LoVo (cell line): ENCODE measurements around the gene APOL2.
A peak's percentile ranks its signal among the peaks of the same experiment; 100 is the strongest.
"Not testable (repeated sequence)": the region's sequence is repeated elsewhere in the genome, so short reads cannot be mapped to it uniquely, and the experiment has no call there.

Experiments
- DNase-seq: peaks from one replicate; pipeline ENCODE4 v3.0.0-alpha.2; 2016; ENCODE audit warnings: low spot score

The APOL2 gene

DNA sequence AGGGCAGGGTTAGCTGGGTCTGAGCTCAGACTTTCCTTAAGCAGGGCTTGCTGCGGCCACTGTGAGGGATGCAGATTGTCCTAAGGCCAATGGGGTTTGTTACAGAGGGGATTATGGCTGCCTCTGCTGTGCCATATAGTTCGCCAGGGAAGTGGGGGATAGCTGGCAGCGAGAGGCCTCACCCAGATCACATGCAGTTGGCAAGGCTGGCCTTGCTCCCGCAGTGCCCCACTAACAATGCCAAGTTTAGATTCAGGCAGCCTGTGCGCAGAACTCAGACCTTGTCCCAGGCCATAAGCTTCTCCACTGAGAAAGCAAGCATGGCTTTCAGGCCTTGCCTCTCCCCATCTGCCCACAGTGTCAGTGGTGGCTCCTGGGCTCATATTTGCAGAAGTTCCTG is 4.7 kb upstream of the APOL2 start:
- no peak for DNase-seq

DNA sequence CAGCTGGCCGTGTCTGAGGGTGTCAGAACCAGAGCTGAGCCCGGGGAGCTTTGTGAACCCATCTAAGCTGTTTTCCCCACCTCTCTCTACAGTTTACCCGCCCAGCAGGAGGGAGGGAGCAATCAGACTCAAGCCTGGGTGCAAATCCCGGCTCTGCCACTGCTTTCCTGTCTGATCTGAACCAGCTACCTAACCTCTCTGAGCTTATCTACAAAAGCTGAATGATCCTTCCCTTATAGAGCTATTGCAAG is 252 bp downstream of the APOL2 start:
- no peak for DNase-seq

DNA sequence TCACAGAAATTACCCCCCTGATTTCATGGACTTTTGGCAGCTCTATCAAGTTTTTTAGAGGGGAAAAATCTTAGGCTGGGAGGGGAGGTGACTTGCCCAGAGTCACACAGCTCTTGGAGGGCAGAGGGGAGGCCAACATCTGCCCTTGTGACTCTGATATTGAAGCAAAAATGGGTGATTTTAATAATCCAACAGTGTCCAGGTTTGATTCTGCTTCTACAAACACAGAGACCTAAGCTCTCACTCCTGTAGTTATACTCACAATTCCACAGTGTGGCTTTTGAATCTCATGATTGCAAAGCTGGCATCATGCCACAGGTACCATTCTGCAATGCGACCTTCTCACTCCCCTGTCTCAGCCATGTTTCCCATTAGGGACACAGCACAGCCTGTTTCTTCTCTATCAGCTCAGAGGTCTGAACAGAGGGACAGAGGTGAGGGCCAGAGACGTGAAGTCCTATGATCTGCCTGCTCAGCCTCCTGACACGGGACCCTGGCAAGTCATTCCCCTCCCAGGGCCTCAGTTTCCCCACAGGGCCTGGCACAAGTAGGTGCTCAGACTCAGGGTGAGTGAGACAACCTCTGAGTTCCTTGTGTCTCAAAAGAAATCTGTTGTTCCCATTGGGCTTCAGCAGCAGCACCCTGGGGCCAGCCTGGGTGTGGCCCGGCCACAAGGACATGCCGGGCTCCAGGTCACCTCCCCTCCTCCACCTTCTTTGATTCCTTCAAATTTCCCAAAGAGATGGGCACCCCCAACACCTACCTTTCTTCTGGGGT is 766 bp downstream of the APOL2 start:
- DNase-seq, result peak; percentile 16

DNA sequence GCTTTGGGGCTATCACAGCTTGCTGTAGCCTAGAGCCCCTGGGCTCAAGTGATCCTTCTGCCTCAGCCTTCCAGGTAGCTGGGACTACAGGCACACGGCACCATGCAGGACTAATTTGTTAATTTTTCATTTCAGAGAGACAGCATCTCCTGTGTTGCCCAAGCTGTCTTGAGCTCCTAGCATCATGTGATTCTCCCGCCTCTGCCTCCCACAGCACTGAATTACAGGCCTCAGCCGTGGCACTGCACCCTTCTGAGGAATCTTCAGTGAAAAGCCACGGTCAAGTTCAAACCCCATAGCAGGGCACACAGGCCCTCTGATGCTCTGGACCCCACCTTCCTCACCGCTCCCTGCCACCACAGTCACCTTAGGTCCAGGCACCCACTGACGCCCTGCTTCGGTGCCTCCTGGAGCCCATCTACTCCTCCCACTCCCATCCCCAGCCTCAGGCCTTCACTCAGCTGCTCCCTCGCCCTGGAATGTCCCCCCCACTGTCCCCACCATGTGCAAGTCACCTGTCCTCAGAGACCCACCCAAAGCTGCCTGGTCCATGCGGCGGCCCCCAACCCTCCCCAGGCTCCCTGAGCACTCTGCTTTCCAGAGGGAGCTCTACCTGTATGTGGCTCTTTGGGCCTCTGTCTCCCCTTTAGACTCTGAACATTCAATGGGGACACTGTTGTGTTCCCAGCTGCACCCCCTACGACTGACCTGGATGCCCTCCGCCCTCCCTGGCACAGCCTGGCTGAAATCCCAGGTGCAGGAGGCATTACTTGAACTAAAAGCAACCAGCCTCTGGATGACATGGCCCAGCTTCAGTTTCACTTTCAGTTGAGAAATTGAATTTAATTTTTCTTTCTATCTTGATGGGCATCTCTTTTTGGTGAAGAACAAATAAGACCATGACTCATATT is 1.6 kb downstream of the APOL2 start:
- no peak for DNase-seq

DNA sequence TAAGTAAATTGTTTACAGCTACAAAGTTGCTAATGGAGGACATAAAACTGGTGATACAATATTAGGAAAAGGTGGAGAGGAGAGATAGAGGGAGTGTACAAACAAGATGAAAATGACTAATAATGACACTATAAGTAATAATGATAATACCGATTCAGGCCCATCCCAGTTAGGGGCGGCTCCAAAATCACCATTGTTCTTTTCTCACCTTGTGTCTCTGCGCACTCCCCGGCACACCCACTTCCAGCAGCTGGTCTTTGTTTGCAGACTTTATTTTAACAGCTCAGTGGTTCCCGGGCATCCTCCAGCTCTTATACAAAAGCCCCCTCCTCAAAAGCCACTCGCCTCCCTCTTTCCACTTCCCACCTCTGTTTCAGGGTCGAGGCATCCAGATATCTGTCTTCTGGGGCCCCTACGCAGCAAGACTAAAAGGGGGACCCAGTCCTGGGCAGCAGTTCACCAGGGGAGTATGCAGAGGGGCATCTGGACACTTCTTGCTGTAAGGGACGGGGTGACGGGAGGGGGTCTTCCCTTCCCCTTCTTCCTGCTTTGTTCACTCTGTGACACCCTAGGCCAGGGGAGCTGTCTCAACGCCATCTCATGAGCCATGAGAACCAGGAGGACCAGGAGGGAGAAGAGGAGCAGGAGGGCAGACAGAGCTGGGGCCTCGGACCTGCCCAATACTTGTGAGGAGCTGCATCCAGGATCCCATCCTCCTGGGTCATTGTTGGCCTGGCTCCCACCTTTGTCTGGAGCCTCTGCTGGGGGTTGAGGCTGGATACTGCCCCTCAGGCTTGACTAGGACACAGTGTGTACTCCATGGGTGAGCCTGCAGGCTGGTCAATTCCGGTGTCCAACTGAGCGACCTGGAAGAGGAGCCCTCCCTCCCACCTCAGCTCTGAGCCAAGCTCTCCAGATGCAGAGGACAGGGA is 2.7 kb downstream of the APOL2 start:
- no peak for DNase-seq

GRCh38 chr22:36235585-36235984 is 3.7 kb downstream of the APOL2 start:
- no peak for DNase-seq

DNA sequence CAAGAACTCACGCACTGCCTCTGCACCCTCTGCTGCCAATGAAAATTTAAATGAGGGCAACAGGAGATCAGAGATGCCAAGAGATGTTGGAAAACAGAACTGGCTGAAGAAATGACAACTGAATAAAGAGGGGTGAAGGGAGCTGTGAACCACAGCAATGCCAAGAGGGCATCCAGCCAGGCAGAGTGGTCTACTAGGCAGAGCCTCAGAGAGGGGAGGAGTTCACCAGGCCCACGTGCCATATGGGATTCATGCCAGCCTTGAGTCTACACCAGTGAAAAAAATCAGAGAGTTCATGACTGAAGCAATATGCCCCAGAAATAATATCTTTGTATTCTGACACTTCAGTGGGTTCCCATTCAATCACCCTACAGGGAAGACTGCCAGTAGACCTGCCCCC is 4.4 kb downstream of the APOL2 start:
- DNase-seq, result no peak

- no peak for DNase-seq
These were observed 5.1 kb downstream of the APOL2 start for GRCh38 chr22:36234213-36234612.

- DNase-seq, result no peak
These were observed 5.5 kb downstream of the APOL2 start for GRCh38 chr22:36233796-36234195.

DNA sequence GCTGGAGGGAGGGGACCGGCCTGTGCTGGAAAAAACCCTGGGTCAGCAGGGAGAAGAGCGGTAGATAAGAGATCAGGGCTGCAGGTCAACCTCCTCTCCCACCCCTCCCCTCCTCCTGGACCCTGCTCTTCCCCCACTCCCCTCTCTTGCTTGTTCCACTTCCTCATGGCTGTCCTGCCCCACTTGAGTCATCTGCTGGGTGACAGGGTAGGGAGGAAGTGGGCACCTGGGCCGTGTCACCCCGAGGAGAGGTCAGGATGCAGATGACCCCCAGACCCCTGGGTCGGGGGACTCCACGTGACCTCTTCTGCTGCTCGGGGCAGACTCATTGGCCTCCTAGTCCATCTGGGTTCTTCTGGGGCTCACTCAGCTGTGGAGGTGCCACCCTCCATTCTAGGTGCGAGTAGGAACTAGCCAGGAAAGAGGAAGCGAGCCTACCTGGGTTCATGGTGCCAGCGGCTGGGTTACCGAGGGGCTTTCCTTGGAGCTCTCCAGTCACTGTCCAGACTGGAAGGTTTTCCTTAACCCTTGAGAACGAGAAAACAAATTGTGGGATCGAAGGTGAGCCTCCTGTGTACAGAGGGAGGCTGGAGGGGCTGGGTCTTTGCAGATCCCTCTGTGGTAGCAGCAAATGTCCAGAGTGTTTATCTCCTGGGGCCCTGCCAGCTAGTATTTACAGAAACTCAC is 6.5 kb downstream of the APOL2 start:
- no peak for DNase-seq

DNA sequence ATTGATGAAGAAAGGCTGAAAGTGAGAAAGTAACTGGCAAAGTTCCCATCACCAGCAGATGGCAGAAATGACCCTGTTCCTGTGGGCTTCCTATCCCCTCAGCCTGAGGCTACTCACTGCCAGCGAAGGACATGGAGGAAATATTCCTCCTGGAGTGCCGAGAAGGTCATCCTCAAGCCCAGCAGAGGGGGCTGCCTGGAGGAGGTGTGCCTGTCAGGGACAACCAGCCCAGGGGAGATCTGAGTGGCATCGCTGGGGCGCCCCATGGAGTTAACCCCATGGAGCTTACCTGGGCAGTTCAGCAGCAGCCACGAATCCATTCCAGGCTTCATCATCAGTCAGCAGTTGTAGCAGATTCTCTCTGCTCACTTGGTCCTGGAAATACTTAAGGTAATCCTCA is 8.3 kb downstream of the APOL2 start:
- not testable (repeated sequence) for DNase-seq

DNA sequence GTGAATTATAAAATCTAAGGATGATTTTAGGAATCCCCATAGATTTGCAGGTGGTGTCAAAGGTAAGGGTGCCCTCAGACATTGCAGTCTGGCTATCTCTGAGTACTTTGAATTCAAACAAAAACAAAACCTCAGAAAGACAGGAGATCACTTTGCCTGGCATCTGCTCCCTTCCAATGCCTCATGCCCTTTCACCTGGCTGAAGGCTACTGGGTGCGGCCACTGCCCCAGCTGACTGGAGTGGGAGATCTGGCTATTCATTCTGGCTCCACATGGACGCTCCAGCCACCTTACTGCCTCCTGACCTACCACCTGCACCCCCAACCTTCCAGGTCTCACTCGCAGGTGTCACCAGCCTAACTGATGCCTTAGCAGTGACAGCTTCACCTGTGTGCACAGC is 9.7 kb downstream of the APOL2 start:
- DNase-seq, result not testable (repeated sequence)

DNA sequence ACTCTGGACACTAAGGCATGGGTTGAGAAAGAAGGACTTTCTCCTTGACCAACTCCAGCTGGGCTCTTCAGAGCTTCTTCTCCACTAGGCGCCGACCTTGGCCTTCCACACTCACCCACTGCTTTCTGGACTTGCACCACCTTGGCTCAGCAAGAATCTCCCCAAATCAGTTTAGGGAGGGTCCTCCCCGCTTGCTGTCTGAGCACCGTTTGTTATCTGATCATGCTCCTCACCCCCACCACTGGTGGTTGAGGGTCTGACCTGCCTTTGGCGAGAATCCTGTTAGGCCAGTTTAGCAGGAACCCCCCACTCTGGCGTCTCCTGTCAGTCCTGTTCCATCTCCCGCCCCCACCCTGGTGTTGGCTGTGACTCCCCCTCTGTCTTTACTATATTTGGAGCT is 10.4 kb downstream of the APOL2 start:
- no peak for DNase-seq

- DNase-seq, result not testable (repeated sequence)
These were observed 11.0 kb downstream of the APOL2 start for GRCh38 chr22:36228369-36228768.

- DNase-seq, result no peak
These were observed 11.5 kb downstream of the APOL2 start for GRCh38 chr22:36227806-36228205.

DNA sequence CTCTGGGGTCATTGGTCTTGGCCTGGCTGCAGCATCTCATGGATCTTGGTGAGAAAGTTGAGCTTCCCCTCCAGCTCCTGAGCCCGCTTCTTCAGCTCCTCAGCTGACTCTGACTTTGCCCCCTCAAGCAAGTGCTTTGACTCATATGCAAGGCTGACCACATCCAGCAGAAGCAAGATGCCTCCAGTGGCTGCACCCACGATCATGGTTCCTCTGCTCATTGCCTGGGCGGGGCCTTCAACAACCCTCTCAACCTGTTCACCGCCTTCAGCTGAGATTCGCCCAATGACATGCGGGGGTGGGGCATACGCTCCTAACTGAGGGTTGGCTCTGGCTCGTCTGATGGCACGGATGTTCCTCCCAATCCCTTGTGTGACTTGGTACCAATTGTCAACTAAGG is 11.9 kb downstream of the APOL2 start:
- DNase-seq, result no peak

GRCh38 chr22:36226189-36226588 is 13.1 kb downstream of the APOL2 start:
- no peak for DNase-seq

GRCh38 chr22:36225333-36225922 is 13.9 kb downstream of the APOL2 start:
- no peak for DNase-seq

- DNase-seq, result no peak
These were observed 15.1 kb downstream of the APOL2 start for GRCh38 chr22:36224245-36224644.

DNA sequence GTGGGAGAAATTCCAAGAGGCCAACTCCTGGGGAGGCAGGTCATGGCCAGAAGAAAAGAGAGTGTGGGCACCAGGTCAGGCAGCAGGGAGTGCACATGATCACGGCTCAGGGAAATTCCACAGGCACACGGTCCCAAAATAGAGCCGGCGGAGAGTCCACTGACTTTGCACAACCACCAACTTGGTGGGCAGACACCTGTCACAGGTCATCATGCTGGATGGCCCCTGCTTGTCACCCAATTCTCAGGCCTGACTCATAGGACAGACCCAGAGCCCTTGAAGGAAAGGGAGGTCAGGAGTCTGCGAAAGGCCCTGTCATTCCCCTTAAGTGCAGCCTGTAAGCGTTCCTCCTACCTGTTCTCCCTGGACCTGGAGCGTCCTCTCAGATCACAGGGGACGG is 15.8 kb downstream of the APOL2 start:
- no peak for DNase-seq

GRCh38 chr22:36222887-36223450 is 16.4 kb downstream of the APOL2 start:
- DNase-seq, result no peak
